ENCODE results near the gene HOXD13.

Gene HOXD13

GRCh38 chr2:176140513-176141317 is 48.2 kb downstream of the HOXD13 start (continued):
- TF ChIP-seq PATZ1 (tag by site-specific recombination; IDR thresholded peaks at IDR 0.05) (peak; percentile 65), ZNF629 (tag by site-specific recombination; IDR thresholded peaks at IDR 0.05) (no peak), ZNF660 (tag by site-specific recombination; IDR thresholded peaks at IDR 0.05) (peak; percentile 42; the same call in 1 of the 2 replicates), ZNF776 (tag by site-specific recombination; IDR thresholded peaks at IDR 0.05; ENCODE audit: borderline replicate concordance) (no peak), ZNF292 (tag by site-specific recombination; IDR thresholded peaks at IDR 0.05; ENCODE audit: borderline replicate concordance, low read depth) (no peak), MEIS1 (CRISPR knock-in tag; IDR thresholded peaks at IDR 0.05; ENCODE audit: borderline replicate concordance) (no peak), ZNF692 (tag by site-specific recombination; IDR thresholded peaks at IDR 0.05) (0 out of 2 replicates have a peak, but pooled peaks have one; percentile 50), ZNF785 (tag by site-specific recombination; IDR thresholded peaks at IDR 0.05) (peak; percentile 33; the same call in 1 of the 2 replicates), MZF1 (tag by site-specific recombination; IDR thresholded peaks at IDR 0.05; ENCODE audit: borderline replicate concordance) (0 out of 2 replicates have a peak, but pooled peaks have one; percentile 11), KLF1 (tag by site-specific recombination; IDR thresholded peaks at IDR 0.05) (0 out of 2 replicates have a peak, but pooled peaks have one; percentile 16), PBX3 (CRISPR knock-in tag; IDR thresholded peaks at IDR 0.05) (peak; percentile 70), ZNF670 (tag by site-specific recombination; IDR thresholded peaks at IDR 0.05; ENCODE audit: low read depth) (no peak), ZNF10 (tag by site-specific recombination; IDR thresholded peaks at IDR 0.05) (no peak), ZBTB48 (tag by site-specific recombination; IDR thresholded peaks at IDR 0.05) (0 out of 2 replicates have a peak, but pooled peaks have one; percentile 58), SCRT1 (tag by site-specific recombination; IDR thresholded peaks at IDR 0.05; ENCODE audit: borderline replicate concordance) (no peak), ZNF274 (IDR thresholded peaks at IDR 0.05; ENCODE audit: low read length) (no peak), ZNF274 (tag by site-specific recombination; IDR thresholded peaks at IDR 0.05; ENCODE audit: borderline replicate concordance) (no peak), REPIN1 (tag by site-specific recombination; IDR thresholded peaks at IDR 0.05; ENCODE audit: low read depth) (no peak), ZXDB (tag by site-specific recombination; IDR thresholded peaks at IDR 0.05) (0 out of 2 replicates have a peak, but pooled peaks have one; percentile 45), KLF8 (tag by site-specific recombination; IDR thresholded peaks at IDR 0.05) (peak; percentile 51; the same call in 1 of the 2 replicates), KLF17 (tag by site-specific recombination; IDR thresholded peaks at IDR 0.05) (peak; percentile 62; the same call in 1 of the 2 replicates), TSHZ1 (tag by site-specific recombination; IDR thresholded peaks at IDR 0.05; ENCODE audit: borderline replicate concordance) (no peak), CTCF (tag by site-specific recombination; IDR thresholded peaks at IDR 0.05) (peak; percentile 97), SP2 (tag by site-specific recombination; IDR thresholded peaks at IDR 0.05) (peak; percentile 38), ZBTB26 (tag by site-specific recombination; optimal IDR thresholded peaks at IDR 0.05) (peak; percentile 50)
